Glomerular endothelial cell (primary cell): Measurements from ENCODE around the gene IQCK. TPM values are rescaled to one million over a fixed set of nuclear protein-coding genes. Genes with fewer than 3 reads are reported as not detected.

Source experiments
- DNase-seq: peaks from one replicate; pipeline ENCODE4 v3.0.0-alpha.2; 2011; ENCODE audit warnings: low read depth, low spot score; ENCODE audit errors: extremely low read depth
- total RNA-seq: library from RNA; depleted of rRNA; stranded (reverse); fragments of >200 nt; gene quantifications from 2 replicates; pipeline ENCODE4 v1.2.3, GENCODE V29; 2015

The IQCK gene
- total RNA-seq, 1 donor from 2014 or later: 52.3 TPM

DNA sequence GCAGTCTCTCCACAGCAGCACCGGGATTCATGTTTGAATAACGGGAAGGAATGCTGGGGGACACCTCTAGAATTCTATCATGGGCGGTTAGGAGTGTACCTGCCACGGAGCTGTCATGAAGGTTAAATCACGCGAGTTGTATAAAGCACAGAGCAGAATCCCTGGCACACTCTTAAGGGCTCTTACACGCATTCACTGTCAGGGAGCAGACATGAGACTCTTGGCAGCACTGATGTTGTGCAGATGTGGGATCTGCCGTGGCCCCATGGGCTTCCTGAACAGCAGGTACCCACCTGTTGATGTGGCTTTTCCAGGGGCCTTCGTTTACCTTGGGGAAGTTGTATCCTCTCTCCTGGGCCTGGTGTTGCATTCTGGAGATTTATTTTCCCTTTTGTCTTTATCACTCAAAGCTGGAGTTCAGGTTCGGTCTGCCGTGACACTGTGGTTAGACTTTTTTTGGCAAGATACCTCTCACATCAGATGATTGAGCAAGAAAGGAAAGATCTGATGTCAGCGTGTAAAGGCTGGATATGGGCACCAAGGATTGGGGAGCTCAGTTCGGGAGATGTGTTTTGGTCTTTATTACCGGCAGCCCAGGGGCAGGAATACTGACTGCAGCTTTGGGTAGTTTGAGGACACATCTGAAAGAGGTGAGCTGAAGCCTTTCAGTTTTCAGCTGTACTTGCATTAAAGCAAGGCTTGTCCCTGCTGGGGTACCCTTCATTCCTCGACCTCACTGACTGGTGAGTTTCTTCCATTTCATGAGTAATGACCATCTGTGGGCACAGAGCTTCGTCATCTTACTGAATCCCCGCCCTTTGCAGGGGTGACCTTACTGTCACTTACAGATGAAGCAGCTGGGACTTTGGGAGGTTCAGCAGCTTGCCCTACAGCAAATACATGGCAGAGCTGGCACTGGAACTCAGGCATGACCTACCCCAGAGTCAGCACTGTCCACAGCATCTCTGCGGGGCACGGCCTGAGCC lies 19.3 kb upstream of the IQCK start:
- no peak for DNase-seq

DNA sequence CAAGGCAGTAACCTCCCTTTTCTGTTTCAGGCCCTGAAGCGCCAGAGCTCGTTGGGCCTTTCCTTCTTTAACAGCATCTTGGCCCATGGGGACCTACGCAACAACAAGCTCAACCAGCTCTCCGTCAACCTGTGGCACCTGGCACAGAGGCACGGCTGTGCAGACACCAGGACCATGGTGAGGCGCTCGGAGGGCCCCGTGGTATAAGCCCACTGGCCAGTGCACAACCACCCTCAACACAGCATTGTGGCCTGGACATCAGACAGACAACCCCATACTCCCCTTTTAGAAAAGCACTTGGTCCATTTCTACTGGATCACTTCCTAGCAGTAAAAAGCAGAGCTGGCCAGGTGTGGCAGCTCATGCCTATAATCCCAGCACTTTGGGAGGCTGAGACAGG lies 18.6 kb upstream of the IQCK start:
- no peak for DNase-seq

DNA sequence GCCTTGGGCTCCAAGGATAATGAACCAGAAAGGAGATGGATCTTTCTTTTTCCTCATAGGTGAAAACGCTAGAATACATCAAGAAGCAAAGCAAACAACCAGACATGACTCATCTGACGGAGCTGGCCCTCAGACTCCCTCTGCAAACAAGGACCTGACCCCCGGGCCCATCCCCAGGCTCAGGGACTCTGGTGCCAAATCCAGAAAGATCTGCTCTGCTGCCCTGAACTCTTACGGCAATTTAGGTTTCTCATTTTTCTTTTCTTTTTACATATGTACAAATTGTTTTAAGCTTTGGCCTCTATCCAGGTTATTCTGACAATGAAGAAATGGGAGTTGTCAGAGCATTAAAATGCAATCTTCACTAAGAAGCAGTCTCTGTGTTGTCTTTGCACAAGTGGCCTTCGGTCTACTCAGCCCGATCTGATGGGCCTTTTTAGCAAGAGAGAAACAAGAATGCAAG lies 17.7 kb upstream of the IQCK start:
- no peak for DNase-seq

DNA sequence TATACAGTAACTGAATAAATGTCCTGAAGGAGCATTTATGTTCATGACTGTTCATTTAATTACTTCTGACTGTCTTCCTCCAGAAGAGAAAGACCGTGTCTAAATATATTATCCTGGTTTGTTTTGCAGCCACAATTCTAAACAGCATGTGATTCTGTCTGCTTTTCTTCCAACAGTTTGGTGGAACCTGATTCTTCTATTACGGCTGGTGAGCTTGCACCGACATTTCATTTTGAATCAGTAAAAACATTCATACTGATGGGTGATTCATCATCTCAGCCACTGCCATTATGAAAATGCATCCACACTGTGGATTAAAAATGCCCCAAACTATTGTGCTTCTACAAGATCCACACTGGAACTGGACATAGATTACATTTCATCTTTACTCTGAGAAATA lies 17.0 kb upstream of the IQCK start:
- DNase-seq: no peak

DNA sequence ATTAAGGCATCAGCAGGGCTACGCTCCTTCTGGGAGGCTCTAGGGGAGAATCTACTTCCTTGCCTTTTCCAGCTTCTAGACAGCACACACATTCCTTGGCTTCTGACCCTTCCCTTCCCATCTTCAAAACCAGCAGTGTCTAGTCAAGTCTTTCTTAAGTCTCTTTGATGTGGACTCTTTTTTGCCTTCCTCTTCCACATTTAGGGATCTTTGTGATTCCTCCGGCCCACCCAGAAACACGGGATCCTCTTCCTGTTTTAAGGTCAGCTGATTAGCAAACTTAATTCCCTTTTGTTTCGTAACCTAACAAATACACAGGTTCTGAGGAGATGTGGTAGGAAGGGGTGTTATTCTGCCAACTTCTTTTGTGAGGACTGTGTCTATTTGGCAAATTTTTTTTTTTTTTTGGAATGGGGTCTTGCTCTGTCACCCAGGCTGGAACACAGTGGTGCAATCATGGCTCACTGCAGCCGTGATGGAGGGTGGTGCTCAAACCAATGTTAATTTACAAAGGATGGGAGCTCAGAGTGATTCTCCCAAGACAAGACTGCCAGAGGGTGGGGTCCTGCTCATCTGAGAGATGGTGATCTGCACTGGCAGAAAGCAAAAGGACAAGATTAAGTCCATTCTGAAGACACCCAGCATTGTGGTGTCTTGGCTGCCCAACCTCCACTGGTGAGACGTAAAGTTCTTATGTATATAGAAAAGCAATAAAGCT lies 14.7 kb upstream of the IQCK start:
- no peak for DNase-seq

DNA sequence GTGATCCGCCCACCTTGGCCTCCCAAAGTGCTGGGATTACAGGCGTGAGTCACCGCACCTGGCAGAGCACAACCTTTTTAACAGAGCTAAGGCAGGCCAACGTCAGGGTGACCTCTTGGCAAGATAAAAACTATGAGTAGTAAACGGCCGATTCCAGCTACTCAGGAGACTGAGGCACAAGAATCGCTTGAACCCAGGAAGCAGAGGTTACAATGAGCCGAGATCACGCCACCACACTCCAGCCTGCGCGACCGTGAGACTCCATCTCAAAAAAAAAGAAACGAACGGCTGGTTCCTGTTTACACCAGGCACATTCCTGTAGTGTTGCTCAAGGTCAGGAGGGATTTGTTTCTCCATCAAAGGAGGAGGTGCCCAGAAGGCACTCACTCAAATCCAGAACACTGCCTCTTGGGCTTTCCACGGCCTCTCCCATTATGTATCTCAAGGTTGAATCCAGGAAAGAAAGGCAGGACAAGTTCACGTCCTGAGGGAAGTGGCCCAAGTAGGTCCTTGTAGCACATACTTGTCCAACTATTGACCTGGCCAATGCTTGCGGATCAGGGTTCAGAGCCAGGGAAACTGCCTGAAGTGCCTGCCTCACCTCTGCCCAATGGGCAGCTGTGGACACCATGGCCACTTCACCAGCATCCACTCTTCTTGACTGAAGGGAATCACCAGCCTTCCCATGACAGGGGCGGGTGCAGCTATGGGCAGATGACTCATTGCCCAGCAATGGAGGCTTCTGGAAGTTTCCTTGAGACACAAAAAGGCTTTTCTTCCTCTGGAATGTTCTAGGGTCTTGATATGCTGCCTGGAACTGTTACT lies 13.5 kb upstream of the IQCK start:
- peak; percentile 84 for DNase-seq

DNA sequence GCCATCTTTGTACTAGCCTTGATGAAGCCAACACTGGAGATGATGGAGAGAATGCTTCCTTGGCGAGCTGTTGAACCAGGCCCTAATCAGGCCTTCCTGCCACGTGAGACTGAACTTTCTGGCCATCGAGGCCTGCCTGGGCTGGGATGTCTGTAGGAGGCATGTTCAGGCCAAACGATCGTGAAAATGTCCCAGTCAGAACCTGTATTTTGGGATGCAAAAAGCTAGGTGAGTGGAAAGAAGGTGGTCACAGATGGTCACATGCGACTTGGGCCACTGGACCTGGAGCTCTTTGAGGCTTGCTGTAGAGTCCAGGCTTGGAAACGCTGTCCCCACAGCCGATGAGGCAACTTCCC lies 12.9 kb upstream of the IQCK start:
- DNase-seq: no peak

DNA sequence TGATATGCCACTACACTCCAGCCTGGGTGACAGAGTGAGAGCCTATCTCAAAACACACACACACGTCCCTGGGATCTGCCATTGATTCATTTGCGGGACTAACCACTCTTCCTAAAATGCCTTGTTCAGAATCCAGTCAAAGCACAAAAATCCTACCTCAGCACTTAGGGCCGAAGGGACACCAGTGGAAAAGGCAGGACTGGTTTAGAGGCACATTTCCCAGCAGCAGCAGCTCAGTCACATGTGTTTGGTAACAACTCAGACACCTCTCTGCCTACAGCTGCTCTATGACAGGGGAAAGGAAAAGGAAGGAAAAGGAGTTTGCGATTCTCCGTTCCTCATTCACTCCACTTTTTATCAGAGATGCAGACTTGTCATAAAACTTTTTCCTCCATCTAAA lies 12.2 kb upstream of the IQCK start:
- DNase-seq: no peak

DNA sequence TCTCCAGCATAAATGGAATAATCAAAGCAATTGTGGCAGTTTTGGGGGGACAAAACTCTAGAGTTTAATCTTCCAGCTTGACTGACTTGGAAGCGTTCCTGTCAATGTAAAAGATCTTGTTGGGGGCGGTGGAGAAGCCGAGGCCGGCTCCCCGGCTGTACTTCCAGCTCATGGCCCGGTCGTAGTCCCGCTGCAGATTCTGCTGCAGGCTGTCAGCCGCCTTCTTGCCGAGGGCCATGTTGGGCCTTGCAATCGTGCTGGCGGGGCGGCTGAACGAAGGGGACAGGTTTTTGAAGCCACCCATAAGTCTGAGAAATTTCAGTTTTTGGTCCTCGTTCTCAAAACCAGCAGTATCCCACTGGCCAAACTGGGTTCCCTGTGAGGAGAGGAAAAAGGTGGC lies 11.2 kb upstream of the IQCK start:
- DNase-seq: no peak

DNA sequence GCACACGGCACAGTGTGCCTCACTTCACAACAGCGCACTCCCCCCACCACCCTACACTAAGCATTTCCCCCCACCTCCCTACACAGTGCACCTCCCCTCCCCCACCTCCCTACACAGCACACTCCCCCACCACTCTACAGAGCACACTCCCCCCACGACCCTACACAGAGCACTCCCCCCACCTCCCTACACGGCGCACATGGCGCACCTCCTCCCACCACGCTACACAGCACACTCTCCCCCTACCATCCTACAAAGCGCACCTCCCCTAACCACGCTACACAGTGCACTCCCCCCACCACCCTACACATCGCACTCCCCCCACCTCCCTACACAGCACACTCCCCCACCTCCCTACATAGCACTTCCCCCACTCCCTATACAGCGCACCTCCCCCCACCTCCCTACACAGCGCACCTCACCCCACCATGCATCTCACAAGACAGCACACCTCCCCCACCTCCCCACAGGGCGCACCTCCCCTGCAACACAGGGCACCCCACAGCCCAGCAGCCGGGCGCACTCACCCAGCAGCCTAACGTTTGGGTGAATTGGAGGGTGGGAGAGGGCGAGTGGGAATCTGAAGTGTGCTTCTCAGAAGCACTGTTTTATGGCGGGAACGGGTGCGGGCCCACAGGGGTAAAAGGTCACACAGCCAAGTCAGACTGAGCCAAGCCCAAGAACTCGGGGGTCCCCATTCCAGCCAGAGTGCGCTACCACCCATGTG lies 10.3 kb upstream of the IQCK start:
- DNase-seq: no peak

DNA sequence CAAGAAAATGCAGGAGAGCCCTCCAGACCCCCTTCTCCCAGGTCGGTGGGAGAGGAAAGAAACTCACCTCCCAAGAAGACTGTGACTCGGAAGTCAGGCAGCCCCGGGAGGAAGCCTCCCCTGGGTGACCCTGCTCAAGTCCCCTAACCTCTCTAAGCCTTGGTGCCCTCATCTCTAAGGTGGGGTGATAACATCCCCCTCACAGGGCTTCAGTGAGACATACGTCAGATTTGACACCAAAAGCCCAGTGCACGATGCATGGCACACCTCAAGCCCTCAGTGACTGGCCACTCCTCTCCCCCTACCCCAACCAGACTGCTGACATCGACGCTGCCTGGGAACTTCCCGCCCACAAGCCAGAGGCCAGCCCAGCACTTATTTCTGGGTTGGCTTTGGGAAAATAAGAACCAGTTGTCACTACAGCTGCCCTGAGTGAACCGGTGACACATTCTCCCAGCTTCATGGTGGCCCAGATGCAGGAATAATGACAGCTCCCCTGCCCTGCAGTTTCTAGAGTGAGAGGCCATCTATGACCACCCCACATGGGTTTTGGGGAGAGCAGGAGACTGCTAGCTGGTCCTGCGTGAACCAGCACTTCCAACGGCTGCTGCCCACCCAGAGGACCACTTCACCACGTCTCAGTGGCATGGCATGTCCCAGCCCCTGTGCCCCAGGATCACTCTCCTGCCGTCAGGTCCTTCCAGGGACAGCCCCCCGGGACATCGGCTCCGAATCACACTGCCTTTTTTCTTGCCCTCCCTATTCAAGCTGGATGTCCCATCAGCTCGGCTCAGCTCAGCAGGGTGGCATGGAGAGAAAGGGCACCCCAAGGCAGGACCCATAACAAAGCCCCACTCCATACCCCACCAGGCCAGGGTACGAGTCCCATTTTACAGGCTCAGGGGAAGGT lies 9.5 kb upstream of the IQCK start:
- DNase-seq: no peak

DNA sequence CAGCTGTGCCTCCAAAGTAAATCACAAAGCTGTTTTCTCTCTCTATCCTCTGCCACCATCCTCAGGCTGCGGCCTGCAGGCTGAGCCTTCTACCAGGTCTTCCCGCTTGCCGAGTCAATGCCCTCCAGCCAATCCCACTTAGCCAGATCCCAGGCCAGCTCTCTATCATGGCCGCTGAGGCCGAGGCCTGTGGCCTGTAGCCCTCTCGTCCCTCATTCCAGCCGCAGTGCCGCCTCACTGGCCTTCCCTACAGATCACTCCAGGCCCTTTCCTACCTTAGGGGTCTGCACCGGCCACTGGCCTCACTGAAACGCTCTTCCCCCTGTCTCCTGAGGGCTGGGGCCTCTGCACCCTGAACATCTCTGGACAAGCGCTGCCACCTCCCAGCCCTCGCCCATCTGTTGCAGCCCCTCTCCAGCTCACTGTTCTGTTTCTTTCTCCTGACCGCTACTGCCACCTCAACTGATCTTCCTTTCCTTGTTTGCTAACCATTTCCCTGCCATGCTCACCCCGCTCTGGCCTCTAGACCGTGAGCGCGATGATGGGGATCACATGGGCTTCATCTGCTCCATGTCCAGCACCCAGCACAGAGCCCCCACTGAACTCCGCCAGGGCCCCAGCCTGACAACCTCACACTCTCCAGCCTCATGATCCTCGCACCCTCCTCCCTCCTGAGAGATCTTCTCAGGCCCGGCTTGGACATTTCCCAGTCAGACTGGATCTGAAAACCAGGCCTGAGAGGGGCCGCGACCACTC lies 8.5 kb upstream of the IQCK start:
- DNase-seq: no peak

DNA sequence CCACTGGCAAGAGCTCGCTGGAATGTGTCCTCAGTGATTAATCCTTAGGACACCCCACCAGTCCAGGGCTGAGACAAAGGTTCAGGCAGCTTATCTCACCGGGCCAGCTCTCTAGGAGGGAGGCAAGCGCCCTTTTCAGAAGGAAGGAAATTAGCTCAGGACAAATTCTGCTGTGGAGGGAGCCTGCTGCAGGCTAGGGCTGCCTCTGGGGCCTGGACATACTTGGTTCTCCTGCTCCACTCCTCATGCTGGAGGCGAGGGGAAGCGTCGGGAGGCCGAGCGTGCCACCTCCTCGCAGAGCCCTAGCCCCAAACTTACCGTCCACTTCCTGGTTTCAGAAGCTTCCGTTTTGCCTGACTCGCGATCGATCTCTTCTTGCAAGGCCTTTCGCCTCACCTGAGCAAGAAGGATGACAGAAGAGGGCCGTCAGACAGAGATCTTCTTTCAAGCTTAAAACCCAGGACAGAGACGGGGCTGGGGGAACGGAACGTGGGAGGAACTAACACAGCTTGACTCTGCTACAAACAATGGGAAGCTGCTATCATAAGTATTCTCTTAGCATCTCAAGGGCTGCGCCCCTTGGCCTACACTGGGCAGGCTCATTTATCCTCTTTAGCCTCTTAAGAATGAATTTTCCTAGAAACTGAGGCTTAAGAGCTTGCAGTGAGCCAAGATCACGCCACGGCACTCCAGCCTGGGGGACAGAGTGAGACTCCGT lies 7.7 kb upstream of the IQCK start:
- DNase-seq: no peak

DNA sequence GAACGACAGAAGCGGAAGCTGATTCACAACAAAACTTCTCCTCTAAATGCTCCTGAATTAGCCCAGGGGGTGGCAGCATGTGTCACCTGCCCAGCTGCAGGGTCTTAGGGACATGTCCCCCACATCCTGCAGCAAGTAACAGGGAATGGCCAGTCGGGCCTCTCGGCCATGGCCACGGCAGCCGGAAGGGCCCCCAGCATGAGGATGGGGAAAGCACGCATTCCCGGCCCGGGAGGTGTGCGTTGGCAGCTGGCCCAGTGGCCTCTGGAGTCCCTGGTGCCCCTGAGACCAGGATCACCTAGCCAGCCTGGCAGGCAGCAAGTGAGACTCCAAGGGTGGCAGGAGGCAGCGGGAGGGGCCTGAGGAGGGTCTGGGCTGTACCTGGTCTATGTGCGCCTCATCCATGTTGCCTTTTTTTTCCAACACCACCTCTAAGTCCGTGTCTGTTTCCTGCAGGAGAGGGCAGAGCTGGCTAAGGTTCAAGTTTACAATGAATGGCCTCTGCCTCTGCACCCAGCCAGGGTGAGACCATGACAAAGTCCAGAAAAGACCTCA lies 7.0 kb upstream of the IQCK start:
- no peak for DNase-seq

DNA sequence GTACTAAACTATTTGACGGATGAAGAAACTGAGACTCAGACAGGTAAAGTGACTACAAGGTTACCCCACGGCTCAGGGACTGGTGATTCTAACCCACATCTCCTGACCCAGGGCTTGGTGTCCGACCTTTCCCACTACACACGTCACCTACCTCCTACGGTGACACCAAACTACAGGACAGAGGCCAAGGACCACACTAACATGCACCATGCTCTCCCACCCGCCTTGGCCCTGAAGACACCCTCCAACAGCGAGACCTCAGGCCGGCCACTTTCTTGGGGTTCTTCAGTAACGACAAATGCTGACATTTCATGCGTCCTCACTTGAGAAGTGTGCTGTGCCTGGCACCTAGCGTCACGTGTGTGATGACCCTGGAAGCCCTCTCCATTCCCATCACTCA lies 6.4 kb upstream of the IQCK start:
- DNase-seq: no peak

DNA sequence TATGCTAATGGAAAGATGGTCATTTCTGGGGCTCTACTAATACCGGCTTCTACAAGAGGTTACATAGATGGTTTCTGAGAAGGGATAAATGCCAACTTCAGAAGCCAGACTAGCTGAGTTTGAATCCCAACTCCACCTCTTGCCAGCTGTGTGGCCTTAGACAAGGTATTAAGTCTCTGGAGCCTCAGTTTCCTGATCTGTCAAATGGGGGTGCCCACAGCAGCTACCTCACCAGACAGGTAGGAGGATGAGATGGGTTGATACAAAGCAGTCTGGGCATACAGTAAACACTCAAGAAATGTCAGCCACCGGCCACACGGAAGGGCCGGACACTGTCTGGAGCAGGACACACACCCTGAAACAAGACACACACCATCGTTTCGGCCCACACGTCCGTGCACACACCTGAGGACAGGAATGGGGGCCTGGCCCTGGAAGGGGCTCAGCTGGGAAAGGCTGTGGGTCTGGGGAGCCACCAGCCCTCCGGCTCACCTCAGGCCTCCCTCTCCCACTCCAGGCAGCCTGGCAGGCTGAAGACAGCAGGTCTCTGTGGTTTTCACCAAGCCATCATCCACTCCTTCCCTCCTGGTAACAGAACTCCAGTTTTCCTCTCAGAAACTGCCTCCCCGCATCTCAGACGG lies 5.5 kb upstream of the IQCK start:
- DNase-seq: no peak

DNA sequence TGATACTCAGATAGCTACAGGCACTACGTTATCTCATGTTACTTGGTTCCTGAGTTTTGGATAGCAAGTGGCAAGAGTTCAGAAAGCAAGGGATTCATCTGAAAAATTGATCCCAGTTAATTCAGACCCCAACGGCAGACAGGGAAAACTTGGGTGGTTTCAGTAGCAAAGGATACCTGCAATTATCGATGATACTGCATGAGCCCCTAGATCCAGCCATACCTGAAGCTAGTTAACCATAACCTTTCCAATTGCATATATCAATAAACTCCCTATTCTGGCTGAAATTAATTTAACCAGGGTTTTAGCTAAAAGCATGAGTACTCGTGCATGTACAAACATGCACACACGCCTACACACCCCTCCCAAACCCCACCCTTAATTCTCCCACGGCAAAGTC lies 4.4 kb upstream of the IQCK start:
- no peak for DNase-seq
